Cardiac fibroblast (primary cell): ENCODE measurements around the gene ACSF3.

Experiments
- DNase-seq, 2 donors: peaks; one replicate each; pipeline versions ENCODE4 v3.0.0 to v3.0.0-alpha.2; 2010; ENCODE audit warnings: low read depth in 2 of 2
- H3K4me3 ChIP-seq, 2 donors: replicated peaks in 1 of 2; 1 replicate in 1 of 2; 2 replicates in 1 of 2; pipeline ENCODE4 v1.5.1; 2011; ENCODE audit warnings: low read depth in 2 of 2, low read length in 2 of 2, mild to moderate bottlenecking in 2 of 2, moderate library complexity in 1 of 2
- CTCF ChIP-seq: IDR thresholded peaks from one replicate; pipeline ENCODE4 v1.5.1; 2011; ENCODE audit warnings: low read depth, mild to moderate bottlenecking, low read length, inconsistent platforms

Gene ACSF3

GRCh38 chr16:89141884-89142267 is 48.2 kb downstream of the ACSF3 start:
- TF ChIP-seq CTCF: no peak
- no peak for DNase-seq
- no peak overlapping the region for H3K4me3 ChIP-seq

GRCh38 chr16:89142474-89143195 is 49.0 kb downstream of the ACSF3 start:
- H3K4me3 ChIP-seq: no peak overlapping the region
- DNase-seq: peak in 1 of 2 donors; percentile 10
- TF ChIP-seq CTCF: no peak

- H3K4me3 ChIP-seq: no peak overlapping the region
- TF ChIP-seq CTCF: no peak
- DNase-seq: no peak
Observed at GRCh38 chr16:89143201-89143741, 49.6 kb downstream of the ACSF3 start.

- H3K4me3 ChIP-seq: no peak overlapping the region
- no peak for DNase-seq
Observed at GRCh38 chr16:89143911-89144675, 50.4 kb downstream of the ACSF3 start.

GRCh38 chr16:89144681-89145080 is 51.0 kb downstream of the ACSF3 start:
- no peak for DNase-seq
- TF ChIP-seq CTCF: no peak
- no peak overlapping the region for H3K4me3 ChIP-seq

More at GRCh38 chr16:89143911-89144675, 50.4 kb downstream of the ACSF3 start:
- no peak for TF ChIP-seq CTCF

GRCh38 chr16:89145406-89146161 is 51.9 kb downstream of the ACSF3 start:
- DNase-seq: no peak
- H3K4me3 ChIP-seq: no peak overlapping the region
- no peak for TF ChIP-seq CTCF
